ENCODE data around the gene ZNF576. TPM values are rescaled to one million over a fixed set of nuclear protein-coding genes. Genes with fewer than 3 reads are reported as not detected.

ZNF576 gene
- total and polyA plus RNA-seq, 9 of the 15 experiments (the other 6 are each of a cell fraction or from before 2014, with no cell fraction given): 6.8 to 18.2 (median 12.2) TPM

DNA sequence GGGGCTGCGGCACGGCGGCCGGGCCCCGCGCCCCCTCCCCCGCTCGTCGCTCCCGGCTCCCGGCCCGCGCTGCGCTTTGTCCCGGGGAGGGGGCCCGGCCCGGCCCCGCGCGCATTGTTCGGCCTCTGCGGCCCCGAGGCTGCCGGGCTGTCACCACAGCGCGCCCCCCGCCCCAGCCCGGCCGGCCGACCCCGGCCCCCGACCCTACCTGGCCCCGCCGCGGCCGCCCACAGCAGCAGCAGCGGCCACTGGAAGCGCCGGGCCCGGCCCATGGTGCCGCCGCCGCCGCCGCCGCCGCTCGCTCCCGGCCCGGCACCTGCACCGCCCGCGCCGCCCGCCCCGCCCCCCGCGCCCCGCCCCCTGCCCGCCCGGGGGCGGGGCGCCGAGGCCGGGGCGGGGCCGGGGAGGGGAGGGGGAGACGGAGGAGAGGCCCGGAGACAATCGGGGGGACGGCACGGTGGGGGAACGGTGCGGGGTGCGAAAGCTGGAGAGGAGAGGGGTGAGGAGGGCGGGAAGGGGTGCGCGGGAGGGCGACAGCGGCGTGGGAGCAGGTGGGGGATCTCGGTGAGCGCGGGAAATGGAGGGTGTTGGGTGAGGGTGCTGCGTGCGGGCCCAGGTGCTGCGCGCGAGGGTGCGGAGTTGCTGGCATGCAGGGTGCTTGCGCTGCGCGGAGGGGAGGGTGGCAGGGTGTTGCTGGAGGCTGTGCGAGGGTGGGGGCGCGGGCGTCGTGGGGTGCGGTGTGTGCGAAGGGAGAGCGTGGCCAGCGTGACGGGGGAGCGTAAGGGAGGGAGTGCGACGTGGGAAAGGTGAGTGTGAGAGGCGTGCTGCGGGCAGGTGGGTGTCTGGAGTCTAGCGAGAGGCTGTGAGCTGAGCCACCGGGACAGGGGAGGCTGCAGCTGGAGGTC lies 43.4 kb downstream of the ZNF576 start, which contains the start of gene CADM4 (continued):
- TF ChIP-seq, protein P1, sequence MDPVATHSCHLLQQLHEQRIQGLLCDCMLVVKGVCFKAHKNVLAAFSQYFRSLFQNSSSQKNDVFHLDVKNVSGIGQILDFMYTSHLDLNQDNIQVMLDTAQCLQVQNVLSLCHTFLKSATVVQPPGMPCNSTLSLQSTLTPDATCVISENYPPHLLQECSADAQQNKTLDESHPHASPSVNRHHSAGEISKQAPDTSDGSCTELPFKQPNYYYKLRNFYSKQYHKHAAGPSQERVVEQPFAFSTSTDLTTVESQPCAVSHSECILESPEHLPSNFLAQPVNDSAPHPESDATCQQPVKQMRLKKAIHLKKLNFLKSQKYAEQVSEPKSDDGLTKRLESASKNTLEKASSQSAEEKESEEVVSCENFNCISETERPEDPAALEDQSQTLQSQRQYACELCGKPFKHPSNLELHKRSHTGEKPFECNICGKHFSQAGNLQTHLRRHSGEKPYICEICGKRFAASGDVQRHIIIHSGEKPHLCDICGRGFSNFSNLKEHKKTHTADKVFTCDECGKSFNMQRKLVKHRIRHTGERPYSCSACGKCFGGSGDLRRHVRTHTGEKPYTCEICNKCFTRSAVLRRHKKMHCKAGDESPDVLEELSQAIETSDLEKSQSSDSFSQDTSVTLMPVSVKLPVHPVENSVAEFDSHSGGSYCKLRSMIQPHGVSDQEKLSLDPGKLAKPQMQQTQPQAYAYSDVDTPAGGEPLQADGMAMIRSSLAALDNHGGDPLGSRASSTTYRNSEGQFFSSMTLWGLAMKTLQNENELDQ (CRISPR knock-in tag; IDR thresholded peaks at IDR 0.05; ENCODE audit: borderline replicate concordance): no peak
- no peak for TF ChIP-seq HNRNPH1 (optimal IDR thresholded peaks at IDR 0.05; ENCODE audit: low read depth, low read length)
- no peak for TF ChIP-seq ZFP1 (CRISPR knock-in tag; IDR thresholded peaks at IDR 0.05)
- TF ChIP-seq, protein P2, sequence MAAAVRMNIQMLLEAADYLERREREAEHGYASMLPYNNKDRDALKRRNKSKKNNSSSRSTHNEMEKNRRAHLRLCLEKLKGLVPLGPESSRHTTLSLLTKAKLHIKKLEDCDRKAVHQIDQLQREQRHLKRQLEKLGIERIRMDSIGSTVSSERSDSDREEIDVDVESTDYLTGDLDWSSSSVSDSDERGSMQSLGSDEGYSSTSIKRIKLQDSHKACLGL (CRISPR knock-in tag; IDR thresholded peaks at IDR 0.05; ENCODE audit: borderline replicate concordance, poor library complexity, severe bottlenecking): no peak
- no peak for TF ChIP-seq ZNF408 (CRISPR knock-in tag; IDR thresholded peaks at IDR 0.05; ENCODE audit: low read depth)
- no peak for TF ChIP-seq EHMT2 (IDR thresholded peaks at IDR 0.05)
- no peak for TF ChIP-seq ZSCAN32 (CRISPR knock-in tag; IDR thresholded peaks at IDR 0.05)
- TF ChIP-seq ZNF232 (CRISPR knock-in tag; IDR thresholded peaks at IDR 0.05): 0 out of 2 replicates have a peak, but pooled peaks have one; percentile 35
- peak; percentile 57 for TF ChIP-seq HMGN3 (IDR thresholded peaks at IDR 0.05; ENCODE audit: borderline replicate concordance, extremely low read depth, insufficient read length, low read depth, low read length)
- no peak for TF ChIP-seq ZBTB8A (IDR thresholded peaks at IDR 0.05; ENCODE audit: partially characterized antibody)
- TF ChIP-seq ZFP30 (CRISPR knock-in tag; IDR thresholded peaks at IDR 0.05; ENCODE audit: borderline replicate concordance): no peak
- no peak for TF ChIP-seq MBD2 (IDR thresholded peaks at IDR 0.05; ENCODE audit: borderline replicate concordance, low read depth)
- TF ChIP-seq, protein P3, sequence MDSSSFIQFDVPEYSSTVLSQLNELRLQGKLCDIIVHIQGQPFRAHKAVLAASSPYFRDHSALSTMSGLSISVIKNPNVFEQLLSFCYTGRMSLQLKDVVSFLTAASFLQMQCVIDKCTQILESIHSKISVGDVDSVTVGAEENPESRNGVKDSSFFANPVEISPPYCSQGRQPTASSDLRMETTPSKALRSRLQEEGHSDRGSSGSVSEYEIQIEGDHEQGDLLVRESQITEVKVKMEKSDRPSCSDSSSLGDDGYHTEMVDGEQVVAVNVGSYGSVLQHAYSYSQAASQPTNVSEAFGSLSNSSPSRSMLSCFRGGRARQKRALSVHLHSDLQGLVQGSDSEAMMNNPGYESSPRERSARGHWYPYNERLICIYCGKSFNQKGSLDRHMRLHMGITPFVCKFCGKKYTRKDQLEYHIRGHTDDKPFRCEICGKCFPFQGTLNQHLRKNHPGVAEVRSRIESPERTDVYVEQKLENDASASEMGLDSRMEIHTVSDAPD (CRISPR knock-in tag; IDR thresholded peaks at IDR 0.05): no peak
- TF ChIP-seq FOXA3 (CRISPR knock-in tag; conservative IDR thresholded peaks at IDR 0.05 in 1 of 2, IDR thresholded peaks at IDR 0.05 in 1 of 2): no peak
- no peak for TF ChIP-seq ZNF551 (CRISPR knock-in tag; IDR thresholded peaks at IDR 0.05)
- TF ChIP-seq, protein P4, sequence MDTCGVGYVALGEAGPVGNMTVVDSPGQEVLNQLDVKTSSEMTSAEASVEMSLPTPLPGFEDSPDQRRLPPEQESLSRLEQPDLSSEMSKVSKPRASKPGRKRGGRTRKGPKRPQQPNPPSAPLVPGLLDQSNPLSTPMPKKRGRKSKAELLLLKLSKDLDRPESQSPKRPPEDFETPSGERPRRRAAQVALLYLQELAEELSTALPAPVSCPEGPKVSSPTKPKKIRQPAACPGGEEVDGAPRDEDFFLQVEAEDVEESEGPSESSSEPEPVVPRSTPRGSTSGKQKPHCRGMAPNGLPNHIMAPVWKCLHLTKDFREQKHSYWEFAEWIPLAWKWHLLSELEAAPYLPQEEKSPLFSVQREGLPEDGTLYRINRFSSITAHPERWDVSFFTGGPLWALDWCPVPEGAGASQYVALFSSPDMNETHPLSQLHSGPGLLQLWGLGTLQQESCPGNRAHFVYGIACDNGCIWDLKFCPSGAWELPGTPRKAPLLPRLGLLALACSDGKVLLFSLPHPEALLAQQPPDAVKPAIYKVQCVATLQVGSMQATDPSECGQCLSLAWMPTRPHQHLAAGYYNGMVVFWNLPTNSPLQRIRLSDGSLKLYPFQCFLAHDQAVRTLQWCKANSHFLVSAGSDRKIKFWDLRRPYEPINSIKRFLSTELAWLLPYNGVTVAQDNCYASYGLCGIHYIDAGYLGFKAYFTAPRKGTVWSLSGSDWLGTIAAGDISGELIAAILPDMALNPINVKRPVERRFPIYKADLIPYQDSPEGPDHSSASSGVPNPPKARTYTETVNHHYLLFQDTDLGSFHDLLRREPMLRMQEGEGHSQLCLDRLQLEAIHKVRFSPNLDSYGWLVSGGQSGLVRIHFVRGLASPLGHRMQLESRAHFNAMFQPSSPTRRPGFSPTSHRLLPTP (IDR thresholded peaks at IDR 0.05; ENCODE audit: borderline replicate concordance, extremely low read depth, insufficient read length): no peak
- TF ChIP-seq JUND (IDR thresholded peaks at IDR 0.05; ENCODE audit: borderline replicate concordance, low read depth, low read length): no peak
- TF ChIP-seq JUND (tag; IDR thresholded peaks at IDR 0.05; ENCODE audit: borderline replicate concordance, low read depth, low read length): no peak
- TF ChIP-seq ZNF445 (CRISPR knock-in tag; IDR thresholded peaks at IDR 0.05; ENCODE audit: low read depth): no peak
